NT2/D1 (cell line): ENCODE results near the gene NELL1.

Experiments used
- SUZ12 ChIP-seq: IDR thresholded peaks from 2 replicates; pipeline ENCODE4 v1.6.1; 2011; ENCODE audit not compliant: insufficient read length, insufficient read depth; ENCODE audit errors: extremely low read depth
- YY1 ChIP-seq: IDR thresholded peaks from 2 replicates; pipeline ENCODE4 v1.6.1; 2011; ENCODE audit not compliant: insufficient read length, insufficient read depth
- ZNF274 ChIP-seq: IDR thresholded peaks from 2 replicates; pipeline ENCODE4 v1.6.1; 2011; ENCODE audit warnings: mild to moderate bottlenecking, low read depth, low read length

DNA sequence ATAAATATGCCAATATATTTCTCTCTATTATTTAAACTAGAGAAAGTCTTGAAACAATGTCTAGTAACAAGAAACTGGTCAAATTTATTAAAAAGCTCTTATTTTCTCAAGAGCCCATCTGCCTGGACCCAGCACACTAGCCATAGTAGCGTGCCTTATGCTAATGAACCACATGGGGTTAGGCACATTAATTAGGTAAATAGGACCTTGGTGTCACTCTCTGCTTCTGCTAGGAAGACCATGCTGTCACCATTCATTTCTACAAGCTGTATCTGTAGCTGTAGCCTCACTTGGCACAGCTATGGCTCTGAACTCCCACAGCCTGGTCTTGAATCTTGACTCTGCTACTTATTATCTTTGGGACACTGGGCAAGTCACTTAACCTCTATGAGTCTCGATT is 390.5 kb downstream of the NELL1 start:
- TF ChIP-seq SUZ12 (no peak), ZNF274 (no peak), YY1 (no peak)
